ENCODE results near the gene ZNF724. TPM values are rescaled to one million over a fixed set of nuclear protein-coding genes. Genes with fewer than 3 reads are reported as not detected.
"Not testable (repeated sequence)": the region's sequence is repeated elsewhere in the genome, so short reads cannot be mapped to it uniquely, and the experiment has no call there.

The ZNF724 gene
- total RNA-seq (1 to 10 TPM; 8.0 to 9.0 TPM), polyA plus RNA-seq (ENCODE audit: insufficient read depth, low read depth, low replicate concordance) (1.4 TPM)
- long read RNA-seq, donor 1, partial matches to known transcripts, result 0 of 2 reads
- long read RNA-seq, donor 1, other reads (novel, unspliced or antisense), result 0 of 2 reads
- long read RNA-seq, donor 2, partial matches to known transcripts, result 29 of 32 reads
- long read RNA-seq, donor 2, other reads (novel, unspliced or antisense), result 0 of 32 reads

GRCh38 chr19:23249911-23250649 lies at the start of gene ZNF724:
Gene ZNF724 (minus strand): TSS chr19:23250394. CDS start chr19:23250242, 152 bp downstream.
- WGBS, 2 donors, result 0% methylated on average over 29 to 32 of the region's 32 CpGs
- H3K36me3 ChIP-seq (ENCODE audit: low read depth, missing control alignments), result no peaks in the 10 kb centered on the region
- H3K27ac ChIP-seq, result peak within 1 kb of the TSS; percentile 36 to 60
- DNase-seq, result peak; percentile 98
- TF ChIP-seq CTCF (IDR thresholded peaks at IDR 0.05) (no peak), POLR2A (IDR thresholded peaks at IDR 0.05) (no peak)
- intact Hi-C loops (cut with DNase I; ENCODE audit: low total_unique reads), result no loop called here
- peak within 1 kb of the TSS; percentile 53 to 76 for H3K4me3 ChIP-seq
- no peaks in the 10 kb centered on the region for H3K27me3 ChIP-seq
- no peaks in the 10 kb centered on the region for H3K9me3 ChIP-seq
- H3K4me1 ChIP-seq, result no peaks in the 10 kb centered on the region

- WGBS, 2 donors, result 76 to 84% methylated on average over 4 of the region's 4 CpGs
- intact Hi-C loops (cut with DNase I; ENCODE audit: low total_unique reads), result no loop called here
- H3K27me3 ChIP-seq, result no peaks in the 10 kb centered on the region
- no peaks in the 10 kb centered on the region for H3K4me1 ChIP-seq
- H3K36me3 ChIP-seq (ENCODE audit: low read depth, missing control alignments), result no peaks in the 10 kb centered on the region
- no peak for TF ChIP-seq POLR2A (IDR thresholded peaks at IDR 0.05)
- TF ChIP-seq CTCF (IDR thresholded peaks at IDR 0.05), result no peak
- no peak overlapping the region for H3K27ac ChIP-seq
- DNase-seq, result no peak
- H3K4me3 ChIP-seq, result no peak overlapping the region
- no peaks in the 10 kb centered on the region for H3K9me3 ChIP-seq
These were observed 43.9 kb upstream of the ZNF724 start for GRCh38 chr19:23294141-23294540.

- H3K4me1 ChIP-seq; H3K9me3 ChIP-seq; H3K27ac ChIP-seq; intact Hi-C loops (cut with DNase I; ENCODE audit: low total_unique reads); H3K27me3 ChIP-seq; DNase-seq; H3K36me3 ChIP-seq (ENCODE audit: low read depth, missing control alignments): not testable (repeated sequence)
- H3K4me3 ChIP-seq, result peak overlapping the region; percentile 26 to 45
- 76 to 100% methylated on average over 12 to 24 of the region's 26 CpGs for WGBS, 2 donors
These were observed 39.8 kb upstream of the ZNF724 start for GRCh38 chr19:23289966-23290365.

- TF ChIP-seq POLR2A (IDR thresholded peaks at IDR 0.05), result no peak
- TF ChIP-seq CTCF (IDR thresholded peaks at IDR 0.05), result no peak
- no peak overlapping the region for H3K27ac ChIP-seq
- no peaks in the 10 kb centered on the region for H3K36me3 ChIP-seq (ENCODE audit: low read depth, missing control alignments)
- H3K9me3 ChIP-seq, result no peaks in the 10 kb centered on the region
- no peak for DNase-seq
- H3K4me1 ChIP-seq, result no peaks in the 10 kb centered on the region
- intact Hi-C loops (cut with DNase I; ENCODE audit: low total_unique reads), result no loop called here
- H3K4me3 ChIP-seq, result no peak overlapping the region
- WGBS, 2 donors, result 94 to 95% methylated on average over 3 of the region's 3 CpGs
- no peaks in the 10 kb centered on the region for H3K27me3 ChIP-seq
These were observed 37.4 kb upstream of the ZNF724 start for GRCh38 chr19:23287620-23288019.

- WGBS, 2 donors, result 82 to 88% methylated on average over 2 of the region's 2 CpGs
- TF ChIP-seq POLR2A (IDR thresholded peaks at IDR 0.05) (no peak), CTCF (IDR thresholded peaks at IDR 0.05) (no peak)
These were observed 36.3 kb upstream of the ZNF724 start for GRCh38 chr19:23286477-23286876.

More at GRCh38 chr19:23286477-23286876, 36.3 kb upstream of the ZNF724 start:
- H3K9me3 ChIP-seq, result no peaks in the 10 kb centered on the region
- H3K4me1 ChIP-seq, result no peaks in the 10 kb centered on the region
- H3K27me3 ChIP-seq, result no peaks in the 10 kb centered on the region
- no peak overlapping the region for H3K27ac ChIP-seq
- no peak overlapping the region for H3K4me3 ChIP-seq
- intact Hi-C loops (cut with DNase I; ENCODE audit: low total_unique reads), result no loop called here
- DNase-seq, result no peak
- no peaks in the 10 kb centered on the region for H3K36me3 ChIP-seq (ENCODE audit: low read depth, missing control alignments)
